GM03348 (cell line): ENCODE measurements around the gene PIP4K2A.
"Not testable (repeated sequence)": the region's sequence is repeated elsewhere in the genome, so short reads cannot be mapped to it uniquely, and the experiment has no call there.

ENCODE experiments used
- DNase-seq: peaks from one replicate; pipeline ENCODE4 v3.0.0; 2012; ENCODE audit warnings: low spot score

The PIP4K2A gene

DNA sequence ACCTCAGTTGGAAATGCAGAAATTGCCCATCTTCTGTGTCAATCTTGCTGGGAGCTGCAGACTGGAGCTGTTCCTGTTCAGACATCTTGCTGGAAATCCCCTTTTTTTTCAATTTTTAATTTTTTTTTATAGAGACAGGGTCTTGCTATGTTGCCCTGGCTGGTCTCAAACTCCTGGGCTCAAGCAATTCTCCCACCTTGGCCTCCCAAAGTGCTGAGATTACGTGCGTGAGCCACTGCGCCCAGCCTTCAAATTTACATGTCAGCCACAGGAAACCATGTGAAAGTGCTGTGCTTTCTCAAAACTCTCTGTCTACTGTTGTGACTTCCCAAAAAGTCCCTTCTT lies 200.0 kb downstream of the PIP4K2A start:
- not testable (repeated sequence) for DNase-seq

DNA sequence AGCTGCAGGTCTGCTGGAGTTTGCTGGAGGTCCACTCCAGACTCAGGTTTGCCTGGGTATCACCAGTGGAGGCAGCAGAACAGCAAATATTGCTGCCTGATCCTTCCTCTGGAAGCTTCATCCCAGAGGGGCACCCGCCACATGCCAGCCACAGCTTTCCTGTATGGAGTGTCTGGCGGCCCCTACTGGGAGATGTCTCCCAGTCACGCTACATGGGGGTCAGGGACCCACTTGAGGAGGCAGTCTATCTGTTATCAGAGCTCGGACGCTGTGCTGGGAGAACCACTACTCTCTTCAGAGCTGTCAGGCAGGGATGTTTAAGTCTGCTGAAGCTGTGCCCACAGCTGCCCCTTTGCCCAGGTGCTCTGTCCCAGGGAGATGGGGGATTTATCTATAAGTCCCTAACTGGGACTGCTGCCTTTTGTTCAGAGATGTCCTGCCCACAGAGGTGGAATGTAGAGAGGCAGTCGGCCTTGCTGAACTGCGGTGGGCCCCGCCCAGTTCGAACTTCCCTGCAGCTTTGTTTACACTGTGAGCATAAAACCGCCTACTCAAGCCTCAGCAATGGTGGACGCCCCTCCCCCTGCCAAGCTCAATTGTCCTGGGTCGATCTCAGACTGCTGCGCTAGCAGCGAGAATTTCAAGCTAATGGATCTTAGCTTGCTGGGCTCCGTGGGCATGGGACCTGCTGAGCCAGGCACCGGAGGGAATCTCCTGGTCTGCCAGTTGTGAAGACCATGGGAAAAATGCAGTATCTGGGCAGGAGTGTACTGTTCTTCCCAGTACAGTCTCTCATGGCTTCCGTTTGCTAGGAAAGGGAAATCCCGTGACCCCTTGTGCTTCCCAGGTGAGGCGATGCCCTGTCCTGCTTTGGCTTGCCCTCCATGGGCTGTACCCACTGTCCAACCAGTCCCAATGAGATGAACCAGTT lies 200.6 kb downstream of the PIP4K2A start:
- DNase-seq: not testable (repeated sequence)

- DNase-seq: not testable (repeated sequence)
Observed at GRCh38 chr10:22512015-22512414, 202.4 kb downstream of the PIP4K2A start.

- DNase-seq: not testable (repeated sequence)
Observed at GRCh38 chr10:22508214-22508613, 206.2 kb downstream of the PIP4K2A start.

DNA sequence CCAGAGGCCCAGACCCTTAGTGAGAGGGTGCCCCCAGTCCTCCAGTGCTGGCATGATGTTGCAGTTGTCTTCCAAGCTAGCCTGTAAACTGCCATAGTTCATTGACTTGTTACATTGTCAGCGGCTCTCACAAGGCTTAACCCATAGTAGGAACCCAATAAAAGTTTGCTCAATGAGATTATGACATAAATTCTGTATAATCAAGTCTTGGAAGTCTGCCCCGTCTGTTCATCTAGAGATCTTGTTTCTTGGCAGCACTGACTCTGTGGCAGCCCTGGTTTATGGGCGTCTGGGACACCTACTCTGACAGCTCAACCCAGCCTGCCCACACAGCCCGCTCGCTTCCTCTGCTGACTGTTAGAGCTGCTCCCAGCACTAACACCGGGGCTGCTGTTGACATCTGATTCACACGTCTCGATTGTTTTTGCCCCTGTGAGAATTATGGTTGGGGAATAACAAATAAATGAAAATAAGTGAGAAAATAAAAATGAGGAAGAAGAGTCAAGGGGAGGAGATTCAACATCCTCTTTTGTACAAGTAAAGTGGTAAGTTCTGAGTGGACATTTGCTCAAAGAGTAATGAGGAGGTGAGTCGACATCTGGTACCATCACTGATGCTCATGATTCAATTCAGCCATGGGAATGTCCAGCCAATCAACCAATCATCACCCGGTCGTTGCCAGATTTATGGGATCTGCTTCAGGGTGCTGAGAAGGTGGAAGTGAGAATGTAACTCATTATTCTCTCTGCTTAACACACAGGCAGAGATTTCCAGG lies 208.3 kb downstream of the PIP4K2A start:
- DNase-seq: no peak

DNA sequence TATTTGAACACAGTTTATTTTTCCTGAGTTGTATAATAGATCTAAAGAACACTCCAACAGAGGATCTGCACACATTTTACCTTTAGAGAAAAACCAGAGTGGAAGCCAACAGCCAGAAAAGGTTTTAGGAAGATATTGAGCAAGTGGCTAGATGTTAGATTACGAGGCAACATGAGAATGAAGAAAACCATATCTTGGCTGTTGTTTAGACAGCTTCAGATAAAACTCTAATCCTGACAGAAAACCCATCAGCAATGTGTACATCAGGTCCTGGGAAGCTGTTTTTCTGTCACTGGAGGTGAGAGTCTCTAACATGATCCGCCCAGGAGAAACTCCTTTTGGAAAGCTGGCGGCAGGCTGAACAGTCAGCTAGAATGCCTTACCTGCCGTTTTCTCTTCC lies 209.6 kb downstream of the PIP4K2A start:
- DNase-seq: no peak

DNA sequence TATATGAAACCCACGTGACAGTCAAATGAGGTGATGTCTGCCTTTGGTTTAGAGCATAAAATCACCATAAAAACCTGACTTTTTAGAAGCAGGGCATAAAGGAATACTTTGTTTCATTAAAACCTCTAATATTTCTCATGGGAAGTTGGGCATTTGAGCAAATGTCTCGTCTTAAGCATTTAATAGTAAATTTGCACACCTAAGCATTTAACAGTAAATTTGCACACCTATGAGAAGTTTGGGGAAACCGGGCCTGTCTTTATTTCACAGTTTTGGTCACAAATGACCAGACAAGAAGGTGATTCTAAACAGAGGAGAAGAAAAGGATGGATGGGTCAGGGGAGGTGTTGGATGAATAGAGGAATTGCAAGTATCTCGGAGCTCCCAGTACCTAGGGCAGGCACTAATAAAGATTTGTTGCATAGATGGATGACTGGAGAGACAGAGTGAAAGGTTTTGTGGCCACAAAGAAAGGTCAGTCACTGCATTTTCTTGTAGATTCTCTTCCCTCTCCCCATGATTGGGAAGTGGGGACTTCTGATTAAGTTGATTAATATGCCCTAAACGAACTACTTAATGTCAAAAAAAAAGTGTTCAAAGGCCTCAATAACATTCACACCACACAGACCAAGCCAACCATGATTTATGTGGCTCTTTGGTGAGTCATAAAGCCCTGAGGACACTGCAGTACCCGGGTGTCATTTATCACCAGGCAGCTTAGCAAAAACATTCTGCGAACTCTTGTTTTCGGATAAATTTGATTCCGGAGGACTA lies 210.9 kb downstream of the PIP4K2A start:
- DNase-seq: no peak

- no peak for DNase-seq
Observed at GRCh38 chr10:22501863-22502262, 212.5 kb downstream of the PIP4K2A start.

DNA sequence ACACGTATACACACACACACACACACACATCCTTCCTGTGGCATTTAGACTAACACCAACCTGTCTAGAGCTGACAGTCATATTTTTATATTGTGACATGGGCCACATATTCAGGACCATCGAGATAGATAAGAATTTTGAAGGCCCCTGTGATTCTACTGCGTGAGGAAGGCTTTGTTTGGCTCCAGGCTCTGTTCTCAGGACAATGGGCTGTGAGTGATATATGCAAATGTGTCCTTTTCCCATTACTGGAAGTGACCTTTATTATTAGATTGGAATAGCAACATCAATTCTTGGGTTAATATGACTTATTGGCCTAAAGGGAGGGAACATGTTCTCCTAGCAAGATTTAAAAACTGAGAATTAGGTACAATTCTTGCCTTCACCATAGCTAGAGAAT lies 213.0 kb downstream of the PIP4K2A start:
- no peak for DNase-seq

DNA sequence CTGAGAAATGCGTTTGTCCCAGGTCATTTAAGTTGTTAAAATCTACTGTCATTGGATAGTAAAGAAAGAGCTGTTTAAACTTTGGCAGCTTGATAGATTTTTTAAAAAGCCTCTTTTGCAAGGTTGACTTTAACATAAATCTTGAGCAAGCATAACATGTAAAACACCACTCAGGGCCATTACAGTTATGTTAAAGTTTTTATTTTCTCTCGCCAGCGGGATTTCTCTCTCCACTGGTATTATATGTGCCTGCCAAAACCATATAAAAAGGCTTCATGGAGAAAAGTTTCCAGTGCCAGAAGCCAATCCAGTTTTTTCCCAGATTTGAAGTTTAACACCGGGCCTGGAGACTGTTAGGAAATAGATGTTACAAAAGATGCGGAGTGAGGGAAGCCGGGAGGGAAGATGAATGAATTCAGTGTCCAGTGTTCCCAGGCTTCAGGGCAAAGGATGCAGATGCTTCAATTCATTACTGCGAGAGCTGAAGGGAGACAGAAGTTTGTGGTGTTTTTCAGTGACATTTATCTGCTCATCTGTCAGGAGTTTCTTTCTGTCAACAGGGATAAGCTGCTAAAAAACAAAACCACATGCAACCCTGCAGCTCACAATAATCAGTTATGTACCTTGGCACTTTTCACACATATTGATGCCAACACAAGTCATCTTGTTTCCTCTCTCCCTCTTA lies 213.6 kb downstream of the PIP4K2A start:
- DNase-seq: no peak

DNA sequence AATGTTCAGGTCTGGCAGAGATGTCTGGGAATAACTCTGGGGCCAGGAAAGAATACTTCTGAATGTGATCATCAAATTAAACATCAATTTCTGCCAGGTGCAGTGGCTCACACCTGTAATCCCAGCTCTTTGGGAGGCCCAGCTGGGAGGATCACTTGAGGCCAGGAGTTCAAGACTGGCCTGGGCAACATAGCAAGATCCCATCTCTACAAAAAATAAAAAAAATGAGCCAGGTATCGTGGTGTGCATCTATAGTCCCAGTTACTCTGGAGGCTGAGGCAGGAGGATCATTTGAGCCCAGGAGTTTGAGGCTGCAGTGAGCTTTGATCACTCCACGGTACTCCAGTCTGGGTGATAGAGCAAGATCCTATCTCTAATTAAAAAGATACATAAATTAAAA lies 214.4 kb downstream of the PIP4K2A start:
- not testable (repeated sequence) for DNase-seq

DNA sequence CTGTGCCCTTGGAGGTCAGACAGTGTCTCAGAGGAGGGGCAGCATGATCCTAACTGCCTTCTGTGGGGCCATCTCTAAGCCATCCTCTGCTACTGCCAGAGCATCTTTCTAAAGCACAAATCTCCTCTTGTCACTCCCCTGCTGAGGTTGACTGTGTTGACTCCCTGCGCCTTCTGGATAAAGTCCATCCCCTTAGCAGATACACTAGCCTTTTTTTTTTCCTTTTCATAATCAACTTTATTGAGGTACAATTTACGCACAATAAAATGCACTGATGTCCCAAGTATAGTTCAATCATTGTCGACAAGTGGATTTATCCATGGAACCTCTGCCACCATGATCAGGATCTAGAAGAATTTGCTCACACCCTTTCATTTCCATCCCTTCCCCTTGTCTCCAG lies 219.0 kb downstream of the PIP4K2A start:
- DNase-seq: no peak

DNA sequence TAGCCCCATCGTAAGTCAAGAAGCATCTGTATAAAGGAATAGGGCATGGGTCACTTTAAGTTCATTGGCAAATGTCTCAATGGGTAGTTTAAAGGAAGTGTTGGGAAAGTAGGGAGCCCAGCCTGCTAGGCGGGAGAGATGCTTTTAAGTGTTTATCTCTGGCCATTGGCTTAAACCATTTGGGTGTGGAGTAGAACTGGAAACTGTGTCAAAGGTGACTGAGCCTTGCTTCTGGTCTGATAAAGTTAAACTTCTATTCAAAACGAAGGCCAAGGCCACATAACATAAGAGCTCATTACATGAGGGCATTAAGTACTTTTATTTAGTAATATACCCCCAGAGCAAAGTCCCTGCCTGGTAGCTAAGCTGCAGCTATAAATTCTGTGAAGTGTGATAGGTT lies 220.4 kb downstream of the PIP4K2A start:
- DNase-seq: no peak

GRCh38 chr10:22491931-22492615 lies 222.3 kb downstream of the PIP4K2A start:
- DNase-seq: no peak

DNA sequence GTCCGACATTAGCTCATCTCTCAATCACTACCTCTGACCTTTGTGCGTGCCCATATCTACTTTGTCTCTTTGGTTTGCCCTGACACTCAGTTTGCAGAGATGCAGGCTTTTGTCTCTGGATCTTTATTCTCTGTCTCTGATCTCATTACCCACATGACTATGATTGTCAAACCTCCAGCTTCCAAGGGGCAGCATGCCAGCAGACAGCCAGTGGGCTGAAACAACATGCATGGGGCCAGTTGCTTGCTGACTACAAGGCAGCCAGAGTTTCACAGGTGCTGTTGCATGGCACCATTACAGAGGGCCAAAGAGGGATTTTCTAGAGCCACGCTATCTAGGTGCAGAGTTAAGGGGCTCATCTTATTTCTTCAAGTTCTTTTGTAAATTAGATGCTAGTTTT lies 222.9 kb downstream of the PIP4K2A start:
- no peak for DNase-seq

- no peak for DNase-seq
Observed at GRCh38 chr10:22489975-22490374, 224.4 kb downstream of the PIP4K2A start.

DNA sequence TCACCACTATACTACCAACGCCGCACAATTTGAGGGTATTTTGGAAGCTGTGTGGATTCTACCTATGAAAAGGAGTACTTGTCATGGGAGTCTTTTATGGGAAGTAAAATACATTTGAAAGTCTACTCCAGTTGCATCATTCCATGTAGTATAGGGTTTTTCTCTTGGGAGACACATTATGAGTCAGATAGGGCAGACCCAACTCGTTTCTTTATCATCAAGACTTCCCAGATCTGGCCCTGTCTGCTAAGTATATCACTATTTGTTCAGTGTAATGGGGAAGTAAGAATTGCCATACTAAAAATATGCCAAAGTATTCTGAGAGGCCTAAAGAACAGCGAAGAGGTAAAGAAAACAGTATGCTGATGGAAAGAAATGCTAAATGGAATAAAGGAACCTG lies 224.9 kb downstream of the PIP4K2A start:
- DNase-seq: no peak

- DNase-seq: peak; percentile 21
Observed at GRCh38 chr10:22486431-22486830, 227.9 kb downstream of the PIP4K2A start.
